ENCODE data around the gene IL1F10.
A peak's percentile ranks its signal among the peaks of the same experiment; 100 is the strongest.

Gene IL1F10

GRCh38 chr2:113058998-113059960 lies 8.5 kb upstream of the IL1F10 start, which contains the start of gene IL36RN:
IL36RN (plus strand) TSS chr2:113059198; CDS start chr2:113059439, 241 bp downstream.
- DNase-seq (ENCODE audit: low spot score) = no peak

- DNase-seq (ENCODE audit: low spot score) = no peak
Measured at GRCh38 chr2:113060396-113060795, 7.4 kb upstream of the IL1F10 start.

GRCh38 chr2:113060796-113061195 lies 7.0 kb upstream of the IL1F10 start:
- DNase-seq (ENCODE audit: low spot score) = no peak

GRCh38 chr2:113061241-113061640 lies 6.5 kb upstream of the IL1F10 start:
- no peak for DNase-seq (ENCODE audit: low spot score)

- no peak for DNase-seq (ENCODE audit: low spot score)
Measured at GRCh38 chr2:113061896-113062770, 5.6 kb upstream of the IL1F10 start.

- DNase-seq (ENCODE audit: low spot score) = no peak
Measured at GRCh38 chr2:113064281-113064680, 3.5 kb upstream of the IL1F10 start.

GRCh38 chr2:113064898-113065297 lies 2.9 kb upstream of the IL1F10 start:
- no peak for DNase-seq (ENCODE audit: low spot score)

GRCh38 chr2:113068249-113068648 lies 479 bp downstream of the IL1F10 start:
- no peak for DNase-seq (ENCODE audit: low spot score)

GRCh38 chr2:113068706-113069485 lies 1.1 kb downstream of the IL1F10 start:
- DNase-seq (ENCODE audit: low spot score) = no peak

GRCh38 chr2:113069676-113070605 lies 2.2 kb downstream of the IL1F10 start:
- DNase-seq (ENCODE audit: low spot score) = no peak

GRCh38 chr2:113070606-113070975 lies 2.8 kb downstream of the IL1F10 start:
- DNase-seq (ENCODE audit: low spot score) = no peak

- DNase-seq (ENCODE audit: low spot score) = no peak
Measured at GRCh38 chr2:113072584-113072983, 4.8 kb downstream of the IL1F10 start.

- no peak for DNase-seq (ENCODE audit: low spot score)
Measured at GRCh38 chr2:113073325-113073834, 5.6 kb downstream of the IL1F10 start.

GRCh38 chr2:113075030-113075429 lies 7.3 kb downstream of the IL1F10 start:
- no peak for DNase-seq (ENCODE audit: low spot score)

GRCh38 chr2:113075600-113075999 lies 7.8 kb downstream of the IL1F10 start:
- no peak for DNase-seq (ENCODE audit: low spot score)

- DNase-seq (ENCODE audit: low spot score) = no peak
Measured at GRCh38 chr2:113076954-113077669, 9.3 kb downstream of the IL1F10 start.

- no peak for DNase-seq (ENCODE audit: low spot score)
Measured at GRCh38 chr2:113077921-113078320, 10.2 kb downstream of the IL1F10 start.

- DNase-seq (ENCODE audit: low spot score) = no peak
Measured at GRCh38 chr2:113078350-113078839, 10.6 kb downstream of the IL1F10 start.

- DNase-seq (ENCODE audit: low spot score) = no peak
Measured at GRCh38 chr2:113079131-113079530, 11.4 kb downstream of the IL1F10 start.

- DNase-seq (ENCODE audit: low spot score) = peak; percentile 36
Measured at GRCh38 chr2:113080134-113080533, 12.4 kb downstream of the IL1F10 start.
